Endothelial cell of umbilical vein (primary cell): ENCODE measurements around the gene EXD3. TPM values are rescaled to one million over a fixed set of nuclear protein-coding genes. Genes with fewer than 3 reads are reported as not detected.
A peak's percentile ranks its signal among the peaks of the same experiment; 100 is the strongest.

Experiments
- BruUV-seq: library from RNA; stranded (reverse); fragments of 400-500 nt; replicated peaks from 2 replicates; lab custom pipeline; 2021; lab: Mats Ljungman, UMichigan
- CTCF ChIA-PET: fragments of 300-600, 350-600 bp; sonication (Branson Sonifier 250); formaldehyde crosslinking; loops from one replicate; lab custom pipeline; 2021; ENCODE audit warnings: antibody characterized with exemption, inconsistent platforms; lab: Charles Lee
- POLR2A ChIA-PET: fragments of 300-600, 350-600 bp; sonication (Branson Sonifier 250); formaldehyde crosslinking; loops from one replicate; lab custom pipeline; 2021; ENCODE audit warnings: antibody characterized with exemption, inconsistent platforms; lab: Charles Lee
- DNase-seq: peaks from one replicate; pipeline ENCODE4 v3.0.0-alpha.2; 2011; ENCODE audit warnings: low read depth, low spot score
- FAIRE-seq: peaks from 2 replicates; lab custom pipeline; 2011; peaks lifted over from hg19 to GRCh38; lab: Jason Lieb, UNC
- H2AFZ ChIP-seq: 2 replicates; pipeline ENCODE4 v1.6.0; 2012; ENCODE audit warnings: low read depth, low read length, control low read depth, inconsistent platforms
- H3K27ac ChIP-seq: 2 replicates; pipeline ENCODE4 v1.5.1; 2011; ENCODE audit warnings: low read depth, mild to moderate bottlenecking, control low read depth, low read length, moderate library complexity; ENCODE audit not compliant: insufficient read depth
- H3K27me3 ChIP-seq, 2 experiments: 2 replicates each; pipeline versions ENCODE4 v1.6.0 to v1.6.1; 2011; ENCODE audit warnings: low read length in 2 of 2, mixed read lengths in 1 of 2; ENCODE audit not compliant: control insufficient read depth in 2 of 2, insufficient read depth in 2 of 2
- H3K36me3 ChIP-seq, 2 experiments: 2 replicates in 1 of 2; 3 replicates in 1 of 2; pipeline ENCODE4 v1.5.1; 2011; ENCODE audit warnings: low read length in 2 of 2, mild to moderate bottlenecking in 1 of 2, moderate library complexity in 1 of 2; ENCODE audit not compliant: control insufficient read depth in 2 of 2, insufficient read depth in 2 of 2; ENCODE audit errors: extremely low read depth in 1 of 2
- H3K4me1 ChIP-seq: 3 replicates; pipeline ENCODE4 v1.5.1; 2011; ENCODE audit warnings: mild to moderate bottlenecking, low read length; ENCODE audit not compliant: control insufficient read depth, insufficient read depth; ENCODE audit errors: extremely low read depth
- H3K4me2 ChIP-seq: 2 replicates; pipeline ENCODE4 v1.6.1; 2011; ENCODE audit warnings: low read length, control low read depth, mixed read lengths; ENCODE audit not compliant: insufficient read depth
- H3K4me3 ChIP-seq, 3 experiments: fragments of 200-600 bp in 1 of 3; sonication (generic), shearing (Covaris generic) in 1 of 3; replicated peaks in 1 of 3; 2 replicates each; pipeline ENCODE4 v1.5.1; 2011 to 2016; ENCODE audit warnings: control low read depth in 3 of 3, low read length in 3 of 3, mild to moderate bottlenecking in 2 of 3, inconsistent platforms in 1 of 3, low read depth in 1 of 3, moderate library complexity in 1 of 3; ENCODE audit not compliant: insufficient read depth in 1 of 3
- H3K79me2 ChIP-seq: 2 replicates; pipeline ENCODE4 v1.6.0; 2012; ENCODE audit warnings: low read length, inconsistent platforms; ENCODE audit not compliant: control insufficient read depth, insufficient read depth
- H3K9ac ChIP-seq: replicated peaks from 2 replicates; pipeline ENCODE3; 2011; ENCODE audit warnings: low read length, control low read depth; ENCODE audit not compliant: insufficient read depth; ENCODE audit errors: extremely low read depth
- H3K9me1 ChIP-seq: replicated peaks from 3 replicates; pipeline ENCODE4 v1.6.0; 2011; ENCODE audit warnings: mild to moderate bottlenecking, low read length; ENCODE audit not compliant: control insufficient read depth, insufficient read depth; ENCODE audit errors: extremely low read depth
- H3K9me3 ChIP-seq: replicated peaks from 2 replicates; pipeline ENCODE4 v1.5.1; 2012; ENCODE audit warnings: low read length, inconsistent platforms; ENCODE audit not compliant: control insufficient read depth, insufficient read depth
- H4K20me1 ChIP-seq: replicated peaks from 2 replicates; pipeline ENCODE3; 2011; ENCODE audit warnings: mild to moderate bottlenecking, low read length; ENCODE audit not compliant: control insufficient read depth, insufficient read depth; ENCODE audit errors: extremely low read depth
- CTCF ChIP-seq, 2 donors: IDR thresholded peaks; 1 replicate in 1 of 2; 2 replicates in 1 of 2; pipeline ENCODE4 v1.5.1; 2011; ENCODE audit warnings: low read length in 2 of 2, mild to moderate bottlenecking in 2 of 2, moderate library complexity in 2 of 2, control low read depth in 1 of 2, inconsistent platforms in 1 of 2, low read depth in 1 of 2; ENCODE audit not compliant: insufficient read depth in 1 of 2; ENCODE audit errors: extremely low read depth in 1 of 2
- GATA2 ChIP-seq: IDR thresholded peaks from 2 replicates; pipeline ENCODE4 v1.7.0; 2011; ENCODE audit warnings: low read depth, mild to moderate bottlenecking, moderate library complexity, mixed read lengths, low read length; ENCODE audit not compliant: insufficient read length, insufficient read depth
- POLR2A ChIP-seq: IDR thresholded peaks from 2 replicates; pipeline ENCODE4 v1.6.1; 2012; ENCODE audit warnings: low read depth, mild to moderate bottlenecking, control low read depth, low read length
- POLR2AphosphoS5 ChIP-seq: IDR thresholded peaks from 2 replicates; pipeline ENCODE4 v1.6.1; 2012; ENCODE audit warnings: low read depth, mild to moderate bottlenecking, control low read depth, low read length, moderate library complexity; ENCODE audit not compliant: insufficient read depth
- dilution Hi-C: fragments of 300-500 bp; cut with MboI; formaldehyde crosslinking; loops from one replicate; pipeline ENCODE4 v1.15.0; 2019; ENCODE audit warnings: low sequenced_read_pairs; ENCODE audit not compliant: extremely low pct_ligation_motif_present
- intact Hi-C: fragments of 100-400 bp; cut with micrococcal nuclease; formaldehyde crosslinking; loops from one replicate; pipeline ENCODE4 v1.10.0; 2022
- polyA plus RNA-seq, 4 experiments: library from polyadenylated mRNA; depleted of rRNA in 3 of 4; stranded (reverse) in 3 of 4; unstranded in 1 of 4; fragments of >200 nt; gene quantifications; 2 replicates each; pipeline versions ENCODE4 v1.2.1 to v1.2.3, GENCODE V29; 2011 to 2012; ENCODE audit warnings: missing spikeins in 1 of 4
- total RNA-seq: library from RNA; stranded (reverse); gene quantifications from 2 replicates; pipeline ENCODE4 v1.2.3, GENCODE V29; 2021

The EXD3 gene
- total and polyA plus RNA-seq, 2 donors (not counting 3 experiments of a cell fraction or from before 2014, with no cell fraction given) = 17.7 to 30.3 TPM

GRCh38 chr9:137305060-137305797 is 117.7 kb downstream of the EXD3 start:
- intact Hi-C loops (loop anchor here (1.0 to 2.0 kb wide), 4 partner anchors 9 to 34 kb away; no protein-coding TSS in a partner anchor), dilution Hi-C loops (no loop called here)
- peak; percentile 91 for DNase-seq
- Histone ChIP-seq H3K79me2 (peaks cover 13% of the 10 kb centered on the region), H3K36me3 (no peaks in the 10 kb centered on the region), H4K20me1 (no peaks in the 10 kb centered on the region), H3K9me1 (no peaks in the 10 kb centered on the region), H3K4me2 (peak overlapping the region; percentile 31), H3K4me3 (peak overlapping the region in 1 of 3 experiments; percentile 12), H2AFZ (peak overlapping the region; percentile 68), H3K9ac (peak overlapping the region; percentile 58), H3K27me3 (no peaks in the 10 kb centered on the region), H3K9me3 (no peaks in the 10 kb centered on the region), H3K4me1 (peaks cover 36% of the 10 kb centered on the region), H3K27ac (peak overlapping the region; percentile 97)
- peak; percentile 94 for FAIRE-seq
- TF ChIP-seq POLR2AphosphoS5 (peak; percentile 62), CTCF (IDR thresholded peaks at IDR 0.05; ENCODE audit: extremely low read depth in 1 of 2, insufficient read depth in 1 of 2, low read depth in 1 of 2, low read length in 2 of 2) (peak in 1 of 2 donors; percentile 41), GATA2 (no peak), POLR2A (peak; percentile 61)
- CTCF ChIA-PET = interaction anchor here (0.9 to 3.0 kb wide), 8 partner anchors 9 to 118 kb away, joined by 3 to 24 read pairs (median 6); partner anchors contain the start of genes EXD3 and NOXA1
- POLR2A ChIA-PET = interaction anchor here (0.9 kb wide), 1 partner anchor 28 kb away, joined by 4 read pairs; the partner anchor contains the start of gene TOR4A
- BruUV-seq = no TSS peak
